ENCODE measurements around the gene CHCHD6. TPM values are rescaled to one million over a fixed set of nuclear protein-coding genes. Genes with fewer than 3 reads are reported as not detected.
A peak's percentile ranks its signal among the peaks of the same experiment; 100 is the strongest.

The CHCHD6 gene
- total RNA-seq, 2 donors from 2014 or later = 8.4 to 10.9 TPM

- Histone ChIP-seq H3K9me3 (no peaks in the 10 kb centered on the region), H3K36me3 (no peaks in the 10 kb centered on the region), H3K27ac (no peak overlapping the region), H3K27me3 (no peaks in the 10 kb centered on the region), H3K4me3 (no peak overlapping the region), H3K4me1 (no peaks in the 10 kb centered on the region)
- TF ChIP-seq, protein P1, sequence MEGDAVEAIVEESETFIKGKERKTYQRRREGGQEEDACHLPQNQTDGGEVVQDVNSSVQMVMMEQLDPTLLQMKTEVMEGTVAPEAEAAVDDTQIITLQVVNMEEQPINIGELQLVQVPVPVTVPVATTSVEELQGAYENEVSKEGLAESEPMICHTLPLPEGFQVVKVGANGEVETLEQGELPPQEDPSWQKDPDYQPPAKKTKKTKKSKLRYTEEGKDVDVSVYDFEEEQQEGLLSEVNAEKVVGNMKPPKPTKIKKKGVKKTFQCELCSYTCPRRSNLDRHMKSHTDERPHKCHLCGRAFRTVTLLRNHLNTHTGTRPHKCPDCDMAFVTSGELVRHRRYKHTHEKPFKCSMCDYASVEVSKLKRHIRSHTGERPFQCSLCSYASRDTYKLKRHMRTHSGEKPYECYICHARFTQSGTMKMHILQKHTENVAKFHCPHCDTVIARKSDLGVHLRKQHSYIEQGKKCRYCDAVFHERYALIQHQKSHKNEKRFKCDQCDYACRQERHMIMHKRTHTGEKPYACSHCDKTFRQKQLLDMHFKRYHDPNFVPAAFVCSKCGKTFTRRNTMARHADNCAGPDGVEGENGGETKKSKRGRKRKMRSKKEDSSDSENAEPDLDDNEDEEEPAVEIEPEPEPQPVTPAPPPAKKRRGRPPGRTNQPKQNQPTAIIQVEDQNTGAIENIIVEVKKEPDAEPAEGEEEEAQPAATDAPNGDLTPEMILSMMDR (IDR thresholded peaks at IDR 0.05) = no peak
- no peak for DNase-seq (ENCODE audit: low spot score)
Observed at GRCh38 chr3:126658584-126658983, 45.5 kb upstream of the CHCHD6 start.

GRCh38 chr3:126659915-126660886 lies 43.8 kb upstream of the CHCHD6 start:
- Histone ChIP-seq H3K4me3 (no peak overlapping the region), H3K9me3 (no peaks in the 10 kb centered on the region), H3K27me3 (no peaks in the 10 kb centered on the region), H3K4me1 (no peaks in the 10 kb centered on the region), H3K36me3 (no peaks in the 10 kb centered on the region), H3K27ac (no peak overlapping the region)
- no peak for DNase-seq (ENCODE audit: low spot score)
- TF ChIP-seq, protein P1 (IDR thresholded peaks at IDR 0.05) = peak; percentile 13 to 42

- H3K4me3 ChIP-seq = no peak overlapping the region
- no peaks in the 10 kb centered on the region for H3K27me3 ChIP-seq
- no peaks in the 10 kb centered on the region for H3K4me1 ChIP-seq
- TF ChIP-seq, protein P1 (IDR thresholded peaks at IDR 0.05) = no peak
- H3K36me3 ChIP-seq = no peaks in the 10 kb centered on the region
- no peaks in the 10 kb centered on the region for H3K9me3 ChIP-seq
- DNase-seq (ENCODE audit: low spot score) = no peak
- H3K27ac ChIP-seq = no peak overlapping the region
Observed at GRCh38 chr3:126661532-126662364, 42.3 kb upstream of the CHCHD6 start.

- Histone ChIP-seq H3K27me3 (no peaks in the 10 kb centered on the region), H3K36me3 (no peaks in the 10 kb centered on the region), H3K4me1 (no peaks in the 10 kb centered on the region), H3K27ac (no peak overlapping the region), H3K4me3 (no peak overlapping the region), H3K9me3 (no peaks in the 10 kb centered on the region)
- TF ChIP-seq, protein P1 (IDR thresholded peaks at IDR 0.05) = no peak
- DNase-seq (ENCODE audit: low spot score) = no peak
Observed at GRCh38 chr3:126663257-126663656, 40.8 kb upstream of the CHCHD6 start.

DNA sequence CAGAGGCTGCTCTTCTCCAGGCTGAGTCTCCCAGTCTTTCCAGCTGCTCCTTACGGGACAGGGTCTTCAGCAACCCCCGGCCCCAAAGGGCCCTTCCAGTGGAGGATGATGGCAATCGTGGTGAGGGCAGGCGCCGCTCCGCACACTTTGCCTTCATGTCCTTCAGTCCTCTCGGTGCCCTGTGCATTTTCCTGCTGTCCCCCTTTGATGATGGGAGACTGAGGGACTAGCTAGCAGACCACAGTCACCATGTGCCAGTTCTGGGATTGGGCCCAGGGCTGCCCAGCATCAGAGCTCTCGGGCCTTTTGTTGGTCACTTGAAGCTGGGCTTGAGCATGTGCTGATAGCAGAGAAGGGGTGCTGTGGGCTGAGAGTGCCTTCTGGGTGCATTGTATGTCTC lies 40.3 kb upstream of the CHCHD6 start:
- Histone ChIP-seq H3K4me1 (no peaks in the 10 kb centered on the region), H3K27me3 (no peaks in the 10 kb centered on the region), H3K36me3 (no peaks in the 10 kb centered on the region), H3K27ac (no peak overlapping the region), H3K9me3 (no peaks in the 10 kb centered on the region), H3K4me3 (no peak overlapping the region)
- no peak for DNase-seq (ENCODE audit: low spot score)
- TF ChIP-seq, protein P1 (IDR thresholded peaks at IDR 0.05) = no peak

All from right atrium auricular region (tissue), 2 donors.